A673 (cell line): ENCODE data around the gene HLA-F. TPM values are rescaled to one million over a fixed set of nuclear protein-coding genes. Genes with fewer than 3 reads are reported as not detected.

Source experiments
- BruUV-seq: library from RNA; stranded (reverse); fragments of 400-500 nt; replicated peaks from 2 replicates; lab custom pipeline; 2021; lab: Mats Ljungman, UMichigan
- CTCF ChIA-PET: fragments of 300-600 bp; sonication (Branson Sonifier 250); formaldehyde crosslinking; loops from one replicate; lab custom pipeline; 2022; ENCODE audit warnings: antibody characterized with exemption; lab: Charles Lee
- POLR2A ChIA-PET: fragments of 300-600 bp; sonication (Branson Sonifier 250); formaldehyde crosslinking; loops from one replicate; lab custom pipeline; 2022; ENCODE audit warnings: antibody characterized with exemption; ENCODE audit not compliant: low non-redundant PET; lab: Charles Lee
- DNase-seq: peaks from one replicate; pipeline ENCODE4 v3.0.0-alpha.2; 2015; ENCODE audit warnings: low spot score
- H3K27ac ChIP-seq: fragments of 200-600 bp; sonication (generic); 2 replicates; pipeline ENCODE4 v1.5.1; 2016; ENCODE audit warnings: mixed run types, low read depth, mild to moderate bottlenecking, mixed read lengths, antibody characterized with exemption, low read length; ENCODE audit not compliant: poor library complexity, severe bottlenecking
- H3K27me3 ChIP-seq: fragments of 200-600 bp; sonication (generic); replicated peaks from 2 replicates; pipeline ENCODE4 v1.6.1; 2017; ENCODE audit warnings: mixed run types, low read depth, mild to moderate bottlenecking, mixed read lengths, antibody characterized with exemption, low read length; ENCODE audit not compliant: insufficient read depth, poor library complexity
- H3K36me3 ChIP-seq: fragments of 200-600 bp; sonication (generic); 2 replicates; pipeline ENCODE4 v1.6.1; 2016; ENCODE audit warnings: mixed run types, mild to moderate bottlenecking, mixed read lengths, antibody characterized with exemption, low read length; ENCODE audit not compliant: insufficient read depth, poor library complexity, severe bottlenecking
- H3K4me1 ChIP-seq: fragments of 200-600 bp; sonication (generic); 2 replicates; pipeline ENCODE4 v1.6.1; 2017; ENCODE audit warnings: mixed run types, mild to moderate bottlenecking, mixed read lengths, antibody characterized with exemption, low read length; ENCODE audit not compliant: insufficient read depth, poor library complexity, severe bottlenecking
- H3K4me3 ChIP-seq: fragments of 200-600 bp; sonication (generic); 2 replicates; pipeline ENCODE4 v1.5.1; 2016; ENCODE audit warnings: low read depth, mixed run types, mild to moderate bottlenecking, mixed read lengths, low read length; ENCODE audit not compliant: poor library complexity, severe bottlenecking
- H3K9me3 ChIP-seq: fragments of 200-600 bp; sonication (generic); 2 replicates; pipeline ENCODE4 v1.6.1; 2016; ENCODE audit warnings: mixed run types, low read depth, mild to moderate bottlenecking, mixed read lengths, antibody characterized with exemption, low read length; ENCODE audit not compliant: poor library complexity, severe bottlenecking
- CTCF ChIP-seq: fragments of 300-800, 200-600 bp; sonication (generic); conservative IDR thresholded peaks from 2 replicates; pipeline ENCODE4 v1.5.1; 2017; ENCODE audit warnings: low read depth, mild to moderate bottlenecking, antibody characterized with exemption, low read length, moderate library complexity, mixed read lengths
- EZH2 ChIP-seq: fragments of 200-600 bp; sonication (generic); IDR thresholded peaks from 2 replicates; pipeline ENCODE4 v1.6.1; 2017; ENCODE audit warnings: borderline replicate concordance, low read depth, mild to moderate bottlenecking, mixed read lengths, antibody characterized with exemption, low read length; ENCODE audit not compliant: poor library complexity, severe bottlenecking
- intact Hi-C: fragments of 100-400 bp; cut with micrococcal nuclease; formaldehyde crosslinking; loops from one replicate; pipeline ENCODE4 v1.10.0; 2022; ENCODE audit not compliant: unreplicated experiment
- total RNA-seq: library from RNA; stranded (reverse); gene quantifications from 2 replicates; pipeline ENCODE4 v1.2.3, GENCODE V29; 2021

HLA-F gene
- total RNA-seq, 1 experiment from 2014 or later = not detected

- no TSS peak for BruUV-seq
Observed at GRCh38 chr6:29680416-29680815, 42.8 kb upstream of the HLA-F start.

GRCh38 chr6:29680904-29681303 is 42.3 kb upstream of the HLA-F start, which contains the start of gene ZFP57:
TSS of gene ZFP57 (minus strand) at chr6:29681152. CDS start at chr6:29677003, 4,149 bp downstream.
- no peak for DNase-seq
- no TSS peak for BruUV-seq
- Histone ChIP-seq H3K27ac (no peak within 1 kb of the TSS), H3K27me3 (no peaks in the 10 kb centered on the region), H3K4me3 (no peak within 1 kb of the TSS), H3K9me3 (no peaks in the 10 kb centered on the region), H3K4me1 (no peaks in the 10 kb centered on the region), H3K36me3 (no peaks in the 10 kb centered on the region)
- POLR2A ChIA-PET = no interaction called here
- CTCF ChIA-PET = no interaction called here
- intact Hi-C loops = no loop called here
- no peak for TF ChIP-seq EZH2
- no peak for TF ChIP-seq CTCF

More at GRCh38 chr6:29680416-29680815, 42.8 kb upstream of the HLA-F start:
- intact Hi-C loops = no loop called here
- ChIA-PET POLR2A (no interaction called here), CTCF (no interaction called here)
- H3K27ac ChIP-seq = no peak overlapping the region
- no peaks in the 10 kb centered on the region for H3K4me1 ChIP-seq
- no peaks in the 10 kb centered on the region for H3K36me3 ChIP-seq
- no peak overlapping the region for H3K4me3 ChIP-seq
- no peaks in the 10 kb centered on the region for H3K9me3 ChIP-seq
- TF ChIP-seq EZH2 (no peak), CTCF (no peak)
- no peaks in the 10 kb centered on the region for H3K27me3 ChIP-seq
- no peak for DNase-seq

- POLR2A ChIA-PET = no interaction called here
- no peak overlapping the region for H3K27ac ChIP-seq
- no peaks in the 10 kb centered on the region for H3K4me1 ChIP-seq
- BruUV-seq = no TSS peak
- no peak overlapping the region for H3K4me3 ChIP-seq
- DNase-seq = no peak
- no peaks in the 10 kb centered on the region for H3K9me3 ChIP-seq
- no peaks in the 10 kb centered on the region for H3K27me3 ChIP-seq
- no peak for TF ChIP-seq CTCF
- no peak for TF ChIP-seq EZH2
- CTCF ChIA-PET = no interaction called here
- intact Hi-C loops = no loop called here
- H3K36me3 ChIP-seq = no peaks in the 10 kb centered on the region
Observed at GRCh38 chr6:29681811-29682210, 41.4 kb upstream of the HLA-F start.
